ENCODE results near the gene INTS3.

INTS3 gene

DNA sequence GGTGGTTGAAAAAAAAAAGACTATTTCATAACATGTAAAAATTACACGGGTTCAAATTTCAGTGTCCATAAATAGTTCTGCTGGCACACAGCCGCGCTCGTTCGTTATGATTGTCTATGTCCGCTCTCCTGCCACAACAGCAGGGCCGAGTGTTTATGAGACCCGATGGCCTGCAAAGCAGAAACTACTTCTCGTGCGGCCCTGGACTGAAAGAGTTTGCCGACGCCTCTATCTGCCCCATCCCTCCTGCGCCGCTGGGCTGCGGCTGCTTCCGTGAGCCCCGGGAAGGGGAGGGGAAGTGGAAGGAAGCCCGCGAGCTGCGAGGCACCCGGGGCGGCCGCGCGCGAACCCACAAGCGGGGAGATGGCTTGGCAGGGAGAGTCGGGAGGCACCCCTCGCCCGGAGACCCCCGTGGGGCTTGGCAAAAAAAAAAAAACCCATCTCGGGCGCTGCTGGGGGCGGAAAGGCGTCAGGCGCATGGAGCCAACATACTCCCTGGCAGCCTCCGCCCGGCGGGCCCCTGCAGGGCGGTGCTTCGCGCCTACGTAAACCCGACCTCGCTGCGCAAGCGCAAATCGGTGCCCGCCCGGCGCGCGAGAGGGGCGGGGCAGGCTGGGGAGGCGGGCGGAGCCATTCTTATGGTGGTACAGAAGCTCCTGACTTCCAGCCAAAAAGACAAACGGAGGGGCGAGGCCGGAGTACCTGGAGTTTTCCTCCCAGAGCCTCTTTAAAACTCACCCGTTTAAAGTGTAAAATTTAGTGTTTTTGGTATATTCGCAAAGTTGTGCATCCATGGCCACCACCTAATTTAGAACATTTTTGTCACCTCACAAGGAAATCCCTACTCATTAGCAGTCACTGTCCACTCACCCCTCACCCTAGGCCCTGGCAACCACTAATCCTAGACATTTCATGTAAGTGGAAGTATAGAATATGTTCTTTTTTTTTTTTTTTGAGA, 55.7 kb downstream of the INTS3 start:
- H3K4me2 ChIP-seq (ENCODE audit: low read depth, low read length), result peak overlapping the region; percentile 68
- H3K79me2 ChIP-seq (ENCODE audit: low read length), result no peaks in the 10 kb centered on the region
- H3K27me3 ChIP-seq (replicated peaks; ENCODE audit: insufficient read depth, low read length), result no peaks in the 10 kb centered on the region
- H2AFZ ChIP-seq (ENCODE audit: low read length), result peak overlapping the region; percentile 90
- peaks cover 11% of the 10 kb centered on the region; the same call in 1 of the 2 replicates for H3F3A ChIP-seq (ENCODE audit: insufficient read depth, low read length)
- no peaks in the 10 kb centered on the region for H3K9me3 ChIP-seq (replicated peaks; ENCODE audit: insufficient read depth, low read length)
- H3K36me3 ChIP-seq (replicated peaks; ENCODE audit: insufficient read depth, low read length), result no peaks in the 10 kb centered on the region
- peak overlapping the region; percentile 69 for H3K4me3 ChIP-seq (ENCODE audit: low read length)
- peak; percentile 97 for DNase-seq
- no peaks in the 10 kb centered on the region for H3K9me2 ChIP-seq (replicated peaks; ENCODE audit: insufficient read depth, low read length)
- H3K4me1 ChIP-seq (ENCODE audit: low read length), result peaks cover 14% of the 10 kb centered on the region
- no peaks in the 10 kb centered on the region for H4K20me1 ChIP-seq (ENCODE audit: insufficient read depth, low read length)
- peak overlapping the region; percentile 84 for H3K27ac ChIP-seq (ENCODE audit: low read length)
- TF ChIP-seq, protein P1, sequence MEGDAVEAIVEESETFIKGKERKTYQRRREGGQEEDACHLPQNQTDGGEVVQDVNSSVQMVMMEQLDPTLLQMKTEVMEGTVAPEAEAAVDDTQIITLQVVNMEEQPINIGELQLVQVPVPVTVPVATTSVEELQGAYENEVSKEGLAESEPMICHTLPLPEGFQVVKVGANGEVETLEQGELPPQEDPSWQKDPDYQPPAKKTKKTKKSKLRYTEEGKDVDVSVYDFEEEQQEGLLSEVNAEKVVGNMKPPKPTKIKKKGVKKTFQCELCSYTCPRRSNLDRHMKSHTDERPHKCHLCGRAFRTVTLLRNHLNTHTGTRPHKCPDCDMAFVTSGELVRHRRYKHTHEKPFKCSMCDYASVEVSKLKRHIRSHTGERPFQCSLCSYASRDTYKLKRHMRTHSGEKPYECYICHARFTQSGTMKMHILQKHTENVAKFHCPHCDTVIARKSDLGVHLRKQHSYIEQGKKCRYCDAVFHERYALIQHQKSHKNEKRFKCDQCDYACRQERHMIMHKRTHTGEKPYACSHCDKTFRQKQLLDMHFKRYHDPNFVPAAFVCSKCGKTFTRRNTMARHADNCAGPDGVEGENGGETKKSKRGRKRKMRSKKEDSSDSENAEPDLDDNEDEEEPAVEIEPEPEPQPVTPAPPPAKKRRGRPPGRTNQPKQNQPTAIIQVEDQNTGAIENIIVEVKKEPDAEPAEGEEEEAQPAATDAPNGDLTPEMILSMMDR (IDR thresholded peaks at IDR 0.05; ENCODE audit: low read length), result no peak
- TF ChIP-seq EZH2 (optimal IDR thresholded peaks at IDR 0.05; ENCODE audit: low read depth, low read length), result no peak
- TF ChIP-seq EZH2phosphoT487 (IDR thresholded peaks at IDR 0.05; ENCODE audit: low read length), result no peak
- H3K9ac ChIP-seq (ENCODE audit: low read length), result peak overlapping the region; percentile 92

DNA sequence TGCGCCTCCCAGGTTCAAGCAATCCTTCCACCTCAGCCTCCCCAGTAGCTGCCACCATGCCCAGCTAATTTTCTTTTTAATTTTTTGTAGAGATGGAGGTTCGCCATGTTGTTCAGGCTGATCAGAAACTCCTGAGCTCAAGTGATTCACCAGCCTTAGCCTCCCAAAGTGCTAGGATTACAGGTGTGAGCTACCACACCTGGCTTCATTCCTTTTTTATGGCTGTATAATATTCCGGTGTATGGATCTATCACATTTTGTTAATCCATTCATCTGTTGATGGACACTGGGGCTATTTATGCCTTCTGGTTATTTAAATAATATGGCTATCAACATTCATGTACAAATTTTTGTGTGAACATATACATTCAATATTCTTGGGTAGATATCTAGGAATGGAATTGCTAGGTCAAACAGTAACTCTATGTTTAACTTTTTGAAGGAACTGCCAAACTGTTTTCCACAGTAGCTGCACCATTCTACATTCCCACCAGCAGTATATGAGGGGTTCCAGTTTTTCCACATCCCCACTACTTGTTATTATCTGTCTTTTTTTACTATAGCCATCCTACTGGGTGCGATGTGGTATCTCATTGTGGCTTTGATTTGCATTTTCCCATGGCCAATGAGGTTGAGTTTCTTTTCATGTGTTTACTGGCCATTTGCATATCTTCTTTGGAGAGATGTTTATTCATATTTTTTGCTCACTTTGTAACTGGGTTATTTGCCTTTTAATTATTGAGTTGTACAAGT, 58.4 kb downstream of the INTS3 start:
- Histone ChIP-seq H3F3A (ENCODE audit: insufficient read depth, low read length) (peaks cover 26% of the 10 kb centered on the region), H3K36me3 (replicated peaks; ENCODE audit: insufficient read depth, low read length) (no peaks in the 10 kb centered on the region), H3K4me2 (ENCODE audit: low read depth, low read length) (no peak overlapping the region), H3K9ac (ENCODE audit: low read length) (no peak overlapping the region), H3K9me2 (replicated peaks; ENCODE audit: insufficient read depth, low read length) (no peaks in the 10 kb centered on the region), H2AFZ (ENCODE audit: low read length) (no peak overlapping the region), H3K4me3 (ENCODE audit: low read length) (no peak overlapping the region), H3K27ac (ENCODE audit: low read length) (no peak overlapping the region), H4K20me1 (ENCODE audit: insufficient read depth, low read length) (no peaks in the 10 kb centered on the region), H3K4me1 (ENCODE audit: low read length) (peaks cover 24% of the 10 kb centered on the region), H3K79me2 (ENCODE audit: low read length) (no peaks in the 10 kb centered on the region), H3K27me3 (replicated peaks; ENCODE audit: insufficient read depth, low read length) (no peaks in the 10 kb centered on the region), H3K9me3 (replicated peaks; ENCODE audit: insufficient read depth, low read length) (no peaks in the 10 kb centered on the region)
- no peak for DNase-seq
- TF ChIP-seq, protein P1 (IDR thresholded peaks at IDR 0.05; ENCODE audit: low read length), result no peak
- no peak for TF ChIP-seq EZH2 (optimal IDR thresholded peaks at IDR 0.05; ENCODE audit: low read depth, low read length)
- no peak for TF ChIP-seq EZH2phosphoT487 (IDR thresholded peaks at IDR 0.05; ENCODE audit: low read length)

DNA sequence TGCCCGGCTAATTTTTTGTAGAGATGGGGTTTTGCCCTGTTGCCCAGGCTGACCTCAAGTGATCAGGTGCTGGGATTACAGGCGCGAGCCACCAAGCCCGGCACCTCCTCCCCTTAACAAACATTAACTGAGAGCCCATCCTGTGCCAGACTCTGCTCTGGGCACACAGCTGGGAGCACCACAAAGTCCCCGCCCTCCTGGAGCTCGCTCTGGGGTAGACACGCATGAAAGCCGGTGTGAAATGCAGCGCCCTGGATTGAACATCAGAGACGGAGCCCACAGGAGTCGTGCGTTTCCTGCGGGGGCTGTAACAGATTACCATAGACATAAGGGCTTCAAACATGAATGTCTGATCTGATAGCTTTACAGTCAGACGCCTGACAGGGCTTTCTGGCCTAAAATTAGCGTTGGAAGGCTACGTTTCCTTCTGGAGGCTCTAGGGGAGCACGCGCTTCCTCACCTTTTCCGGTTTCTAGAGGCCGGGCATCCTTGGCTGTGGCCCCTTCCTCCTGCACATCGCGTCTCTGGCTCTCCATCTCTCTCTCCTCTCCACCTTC, 61.7 kb downstream of the INTS3 start:
- H2AFZ ChIP-seq (ENCODE audit: low read length), result peak overlapping the region; percentile 43
- H3K4me1 ChIP-seq (ENCODE audit: low read length), result peaks cover 29% of the 10 kb centered on the region
- H3K4me2 ChIP-seq (ENCODE audit: low read depth, low read length), result peak overlapping the region; percentile 56; the same call in 1 of the 2 replicates
- no peaks in the 10 kb centered on the region for H3K36me3 ChIP-seq (replicated peaks; ENCODE audit: insufficient read depth, low read length)
- peaks cover 31% of the 10 kb centered on the region for H3F3A ChIP-seq (ENCODE audit: insufficient read depth, low read length)
- no peaks in the 10 kb centered on the region for H4K20me1 ChIP-seq (ENCODE audit: insufficient read depth, low read length)
- no peak overlapping the region for H3K4me3 ChIP-seq (ENCODE audit: low read length)
- no peak for TF ChIP-seq EZH2 (optimal IDR thresholded peaks at IDR 0.05; ENCODE audit: low read depth, low read length)
- TF ChIP-seq, protein P1 (IDR thresholded peaks at IDR 0.05; ENCODE audit: low read length), result no peak
- no peak for TF ChIP-seq EZH2phosphoT487 (IDR thresholded peaks at IDR 0.05; ENCODE audit: low read length)
- H3K9me2 ChIP-seq (replicated peaks; ENCODE audit: insufficient read depth, low read length), result no peaks in the 10 kb centered on the region
- no peaks in the 10 kb centered on the region for H3K27me3 ChIP-seq (replicated peaks; ENCODE audit: insufficient read depth, low read length)
- no peaks in the 10 kb centered on the region for H3K9me3 ChIP-seq (replicated peaks; ENCODE audit: insufficient read depth, low read length)
- DNase-seq, result peak; percentile 26
- no peaks in the 10 kb centered on the region for H3K79me2 ChIP-seq (ENCODE audit: low read length)
- peak overlapping the region; percentile 73; the same call in 1 of the 2 replicates for H3K27ac ChIP-seq (ENCODE audit: low read length)
- no peak overlapping the region for H3K9ac ChIP-seq (ENCODE audit: low read length)
